ENCODE data around the gene LRAT.

DNA sequence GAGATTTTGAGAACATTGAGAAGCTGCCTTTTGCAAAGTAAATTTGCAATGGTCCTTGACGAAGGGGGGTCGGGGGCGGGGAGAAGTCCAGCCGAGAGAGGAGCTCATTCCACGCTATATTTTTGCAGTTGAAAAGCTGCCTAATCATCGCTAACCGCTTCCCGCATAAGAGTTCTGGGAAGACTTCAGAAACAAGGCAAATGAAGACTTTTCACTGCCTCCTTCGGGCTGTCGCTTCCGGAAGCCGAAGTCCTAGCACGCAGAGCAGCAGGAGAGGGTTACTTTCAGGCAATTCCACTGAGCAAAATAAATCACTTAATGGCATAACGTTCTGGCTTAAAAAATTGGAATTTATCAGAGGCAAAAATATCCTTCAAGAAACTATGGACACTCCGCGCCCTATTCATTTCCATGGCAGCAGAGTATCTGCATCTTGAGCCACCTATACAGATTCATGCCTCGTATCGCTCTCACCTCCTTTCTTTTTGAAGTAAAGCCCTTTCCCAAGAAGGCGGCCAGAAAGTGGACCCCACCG lies 2.6 kb upstream of the LRAT start:
- TF ChIP-seq EZH2 (IDR thresholded peaks at IDR 0.05), result no peak
- TF ChIP-seq, protein P1, sequence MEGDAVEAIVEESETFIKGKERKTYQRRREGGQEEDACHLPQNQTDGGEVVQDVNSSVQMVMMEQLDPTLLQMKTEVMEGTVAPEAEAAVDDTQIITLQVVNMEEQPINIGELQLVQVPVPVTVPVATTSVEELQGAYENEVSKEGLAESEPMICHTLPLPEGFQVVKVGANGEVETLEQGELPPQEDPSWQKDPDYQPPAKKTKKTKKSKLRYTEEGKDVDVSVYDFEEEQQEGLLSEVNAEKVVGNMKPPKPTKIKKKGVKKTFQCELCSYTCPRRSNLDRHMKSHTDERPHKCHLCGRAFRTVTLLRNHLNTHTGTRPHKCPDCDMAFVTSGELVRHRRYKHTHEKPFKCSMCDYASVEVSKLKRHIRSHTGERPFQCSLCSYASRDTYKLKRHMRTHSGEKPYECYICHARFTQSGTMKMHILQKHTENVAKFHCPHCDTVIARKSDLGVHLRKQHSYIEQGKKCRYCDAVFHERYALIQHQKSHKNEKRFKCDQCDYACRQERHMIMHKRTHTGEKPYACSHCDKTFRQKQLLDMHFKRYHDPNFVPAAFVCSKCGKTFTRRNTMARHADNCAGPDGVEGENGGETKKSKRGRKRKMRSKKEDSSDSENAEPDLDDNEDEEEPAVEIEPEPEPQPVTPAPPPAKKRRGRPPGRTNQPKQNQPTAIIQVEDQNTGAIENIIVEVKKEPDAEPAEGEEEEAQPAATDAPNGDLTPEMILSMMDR (IDR thresholded peaks at IDR 0.05), result no peak
- peak; percentile 13 for TF ChIP-seq EZH2phosphoT487 (IDR thresholded peaks at IDR 0.05)

Measured in neural progenitor cell (in vitro differentiated cells).